NAMALWA (cell line): ENCODE measurements around the gene ITGB3.
"Not testable (repeated sequence)": the region's sequence is repeated elsewhere in the genome, so short reads cannot be mapped to it uniquely, and the experiment has no call there.

ENCODE experiments used
- DNase-seq: peaks from one replicate; pipeline ENCODE4 v3.0.0-alpha.2; 2015; ENCODE audit warnings: low spot score

The ITGB3 gene

GRCh38 chr17:47223007-47223406 is 30.6 kb upstream of the ITGB3 start:
- no peak for DNase-seq

GRCh38 chr17:47223460-47223859 is 30.2 kb upstream of the ITGB3 start:
- DNase-seq: no peak

- DNase-seq: not testable (repeated sequence)
Measured at GRCh38 chr17:47224077-47224476, 29.6 kb upstream of the ITGB3 start.

- DNase-seq: no peak
Measured at GRCh38 chr17:47224966-47225365, 28.7 kb upstream of the ITGB3 start.

- no peak for DNase-seq
Measured at GRCh38 chr17:47225436-47225858, 28.2 kb upstream of the ITGB3 start.

GRCh38 chr17:47225911-47226688 is 27.5 kb upstream of the ITGB3 start:
- no peak for DNase-seq

GRCh38 chr17:47227862-47228261 is 25.8 kb upstream of the ITGB3 start:
- no peak for DNase-seq

GRCh38 chr17:47229535-47230443 is 23.8 kb upstream of the ITGB3 start:
- peak; percentile 89 for DNase-seq

GRCh38 chr17:47230864-47231263 is 22.8 kb upstream of the ITGB3 start:
- DNase-seq: peak; percentile 15

- peak; percentile 15 for DNase-seq
Measured at GRCh38 chr17:47231334-47231733, 22.3 kb upstream of the ITGB3 start.

- DNase-seq: no peak
Measured at GRCh38 chr17:47231866-47232265, 21.8 kb upstream of the ITGB3 start.

- DNase-seq: no peak
Measured at GRCh38 chr17:47232465-47232864, 21.2 kb upstream of the ITGB3 start.

GRCh38 chr17:47235506-47235905 is 18.1 kb upstream of the ITGB3 start:
- DNase-seq: no peak

- DNase-seq: no peak
Measured at GRCh38 chr17:47235923-47236322, 17.7 kb upstream of the ITGB3 start.

GRCh38 chr17:47237841-47238240 is 15.8 kb upstream of the ITGB3 start:
- DNase-seq: no peak

GRCh38 chr17:47238321-47239010 is 15.2 kb upstream of the ITGB3 start:
- DNase-seq: no peak

GRCh38 chr17:47239619-47239966 is 14.0 kb upstream of the ITGB3 start:
- DNase-seq: no peak

GRCh38 chr17:47239967-47240651 is 13.5 kb upstream of the ITGB3 start:
- peak; percentile 12 for DNase-seq

GRCh38 chr17:47240806-47241205 is 12.8 kb upstream of the ITGB3 start:
- no peak for DNase-seq

GRCh38 chr17:47242648-47243047 is 11.0 kb upstream of the ITGB3 start:
- DNase-seq: no peak

- peak; percentile 32 for DNase-seq
Measured at GRCh38 chr17:47243737-47244598, 9.7 kb upstream of the ITGB3 start.
